ENCODE data around the gene USP12. TPM values are rescaled to one million over a fixed set of nuclear protein-coding genes. Genes with fewer than 3 reads are reported as not detected.

USP12 gene
- total RNA-seq, 2 donors from 2014 or later: 51.4 to 78.6 TPM

Other genes with a start within 250 kb of the USP12 start
- 100 to 1,000 TPM; 748 to 990 TPM for gene RPL21, start 79.7 kb upstream of the USP12 start, total RNA-seq
- gene RASL11A, start 99.0 kb upstream of the USP12 start, total RNA-seq: 1 to 10 TPM; 1.7 to 3.3 TPM

Data from natural killer cell treated with Interleukin-12 subunit alpha and Interleukin-12 subunit beta and Interleukin-15 and Interleukin-18, amount 100 ng/mL, for 72 hours (primary cell).